Inferior parietal cortex (tissue), 1 donor: ENCODE data around the gene CPEB4.
A peak's percentile ranks its signal among the peaks of the same experiment; 100 is the strongest.

Experiments
- DNase-seq: peaks from one replicate; pipeline ENCODE4 v3.0.0-alpha.2; 2016; ENCODE audit errors: extremely low spot score

CPEB4 gene

GRCh38 chr5:173941758-173942401, 53.7 kb downstream of the CPEB4 start:
- no peak for DNase-seq

- no peak for DNase-seq
These were observed 56.4 kb downstream of the CPEB4 start for GRCh38 chr5:173944511-173944910.

GRCh38 chr5:173945160-173945559, 57.0 kb downstream of the CPEB4 start:
- no peak for DNase-seq

- DNase-seq = no peak
These were observed 58.2 kb downstream of the CPEB4 start for GRCh38 chr5:173946323-173946722.

GRCh38 chr5:173950829-173951228, 62.7 kb downstream of the CPEB4 start:
- no peak for DNase-seq

GRCh38 chr5:173953528-173954090, 65.5 kb downstream of the CPEB4 start:
- no peak for DNase-seq

GRCh38 chr5:173954671-173955521, 66.7 kb downstream of the CPEB4 start:
- no peak for DNase-seq

- DNase-seq = no peak
These were observed 72.8 kb downstream of the CPEB4 start for GRCh38 chr5:173960986-173961385.

GRCh38 chr5:173961418-173961817, 73.3 kb downstream of the CPEB4 start:
- DNase-seq = no peak

GRCh38 chr5:173962436-173962972, 74.4 kb downstream of the CPEB4 start:
- DNase-seq = no peak

GRCh38 chr5:173963182-173963838, 75.2 kb downstream of the CPEB4 start:
- DNase-seq = peak; percentile 70

GRCh38 chr5:173963867-173964441, 75.8 kb downstream of the CPEB4 start:
- DNase-seq = peak; percentile 58

GRCh38 chr5:173964506-173964905, 76.4 kb downstream of the CPEB4 start:
- DNase-seq = no peak

- no peak for DNase-seq
These were observed 79.1 kb downstream of the CPEB4 start for GRCh38 chr5:173967241-173967640.

- DNase-seq = peak; percentile 48
These were observed 80.1 kb downstream of the CPEB4 start for GRCh38 chr5:173968154-173968797.

GRCh38 chr5:173969167-173970049, 81.3 kb downstream of the CPEB4 start:
- no peak for DNase-seq

- DNase-seq = peak; percentile 6
These were observed 82.9 kb downstream of the CPEB4 start for GRCh38 chr5:173970878-173971650.

GRCh38 chr5:173971681-173972345, 83.7 kb downstream of the CPEB4 start:
- no peak for DNase-seq

GRCh38 chr5:173972607-173972924, 84.4 kb downstream of the CPEB4 start:
- DNase-seq = peak; percentile 4
